Mucosa of rectum (tissue), 2 donors: ENCODE results near the gene NRP1.

ENCODE experiments used
- H3K27ac ChIP-seq, 2 donors: one replicate each; pipeline ENCODE4 v1.7.0; 2013; ENCODE audit warnings: inconsistent platforms in 2 of 2, low read depth in 2 of 2, low read length in 2 of 2
- H3K27me3 ChIP-seq, 2 donors: one replicate each; pipeline ENCODE4 v1.7.0; 2013; ENCODE audit warnings: low read length in 2 of 2; ENCODE audit not compliant: control insufficient read depth in 2 of 2, insufficient read depth in 2 of 2
- H3K36me3 ChIP-seq, 2 donors: one replicate each; pipeline ENCODE4 v1.7.0; 2013; ENCODE audit warnings: low read length in 2 of 2; ENCODE audit not compliant: control insufficient read depth in 2 of 2, insufficient read depth in 2 of 2
- H3K4me1 ChIP-seq, 2 donors: one replicate each; pipeline ENCODE4 v1.7.0; 2013; ENCODE audit warnings: low read length in 2 of 2, mild to moderate bottlenecking in 1 of 2; ENCODE audit not compliant: control insufficient read depth in 2 of 2, insufficient read depth in 2 of 2
- H3K4me3 ChIP-seq, 2 donors: one replicate each; pipeline ENCODE4 v1.7.0; 2013; ENCODE audit warnings: low read length in 2 of 2
- H3K9ac ChIP-seq, 2 donors: one replicate each; pipeline ENCODE4 v1.7.0; 2013; ENCODE audit warnings: low read length in 2 of 2, low read depth in 1 of 2, mild to moderate bottlenecking in 1 of 2
- H3K9me3 ChIP-seq, 2 donors: one replicate each; pipeline ENCODE4 v1.7.0; 2013; ENCODE audit warnings: low read length in 2 of 2; ENCODE audit not compliant: control insufficient read depth in 2 of 2
- donor health status: healthy.
- donor health status: Normal muscosa, but diverticular disease.

The NRP1 gene

GRCh38 chr10:33370434-33370930 lies 36.0 kb upstream of the NRP1 start:
- Histone ChIP-seq H3K9ac (no peak overlapping the region), H3K9me3 (peaks cover 0 to 6% of the 10 kb centered on the region in 2 donors), H3K36me3 (no peaks in the 10 kb centered on the region), H3K27me3 (no peaks in the 10 kb centered on the region), H3K27ac (no peak overlapping the region), H3K4me1 (no peaks in the 10 kb centered on the region), H3K4me3 (no peak overlapping the region)

DNA sequence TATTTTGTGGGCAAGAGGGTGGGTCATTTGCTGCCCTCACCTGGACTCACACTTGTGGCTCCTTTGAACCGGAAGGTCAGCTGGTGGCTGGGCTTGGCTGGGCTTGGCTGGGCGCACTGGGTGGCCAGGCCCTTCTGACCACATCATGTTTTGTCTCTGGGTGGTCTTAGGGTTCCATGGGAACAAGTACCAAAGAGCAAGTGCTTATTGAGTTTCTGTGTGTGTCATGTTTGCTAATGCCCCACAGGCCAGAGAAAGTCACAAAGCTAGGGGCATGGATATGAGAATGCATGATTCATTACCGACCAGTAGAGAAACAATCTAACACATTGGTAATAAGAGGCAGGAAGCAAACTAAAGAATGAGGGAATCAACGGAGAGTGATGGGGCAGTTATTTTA lies 33.6 kb upstream of the NRP1 start:
- Histone ChIP-seq H3K9ac (no peak overlapping the region), H3K27me3 (no peaks in the 10 kb centered on the region), H3K9me3 (peaks cover 0 to 6% of the 10 kb centered on the region in 2 donors), H3K27ac (no peak overlapping the region), H3K36me3 (no peaks in the 10 kb centered on the region), H3K4me3 (no peak overlapping the region), H3K4me1 (no peaks in the 10 kb centered on the region)

DNA sequence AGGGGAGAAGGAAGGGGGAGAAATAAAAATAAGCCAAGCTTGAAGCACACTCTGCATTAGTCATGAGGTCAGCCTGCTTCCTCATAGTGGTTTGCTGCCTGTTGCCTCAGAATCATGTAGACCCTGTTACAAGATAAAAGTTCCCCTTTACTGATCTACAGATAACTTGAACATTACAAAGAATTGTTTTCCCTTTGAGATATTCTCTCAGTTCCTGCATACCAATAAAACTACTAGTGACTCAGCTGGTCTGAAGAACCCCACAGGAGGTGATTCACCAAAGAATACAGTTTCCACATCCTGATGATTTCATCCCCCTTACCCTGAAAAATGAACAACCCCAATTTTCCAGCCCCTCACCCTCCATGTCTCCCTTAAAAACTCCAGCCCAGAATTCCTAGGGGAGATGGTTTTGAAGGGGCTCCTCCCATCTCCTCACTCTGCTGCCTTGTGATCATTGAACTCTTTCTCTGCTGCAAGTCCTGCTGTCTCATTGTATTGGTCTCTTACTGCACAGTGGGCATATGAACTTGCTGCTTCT lies 31.5 kb upstream of the NRP1 start:
- H3K4me1 ChIP-seq = no peaks in the 10 kb centered on the region
- H3K27me3 ChIP-seq = no peaks in the 10 kb centered on the region
- no peak overlapping the region for H3K9ac ChIP-seq
- no peak overlapping the region for H3K4me3 ChIP-seq
- no peak overlapping the region for H3K27ac ChIP-seq
- peaks cover 0 to 6% of the 10 kb centered on the region in 2 donors for H3K9me3 ChIP-seq
- no peaks in the 10 kb centered on the region for H3K36me3 ChIP-seq

GRCh38 chr10:33365301-33365700 lies 30.8 kb upstream of the NRP1 start:
- H3K27ac ChIP-seq = no peak overlapping the region

GRCh38 chr10:33363106-33363505 lies 28.6 kb upstream of the NRP1 start:
- no peaks in the 10 kb centered on the region for H3K27me3 ChIP-seq
- H3K9me3 ChIP-seq = peaks cover 0 to 6% of the 10 kb centered on the region in 2 donors
- H3K27ac ChIP-seq = no peak overlapping the region
- H3K9ac ChIP-seq = no peak overlapping the region
- H3K4me1 ChIP-seq = no peaks in the 10 kb centered on the region
- H3K36me3 ChIP-seq = no peaks in the 10 kb centered on the region
- H3K4me3 ChIP-seq = no peak overlapping the region

More at GRCh38 chr10:33365301-33365700, 30.8 kb upstream of the NRP1 start:
- Histone ChIP-seq H3K36me3 (no peaks in the 10 kb centered on the region), H3K27me3 (no peaks in the 10 kb centered on the region), H3K9me3 (peaks cover 0 to 6% of the 10 kb centered on the region in 2 donors), H3K4me1 (no peaks in the 10 kb centered on the region), H3K4me3 (no peak overlapping the region), H3K9ac (no peak overlapping the region)

DNA sequence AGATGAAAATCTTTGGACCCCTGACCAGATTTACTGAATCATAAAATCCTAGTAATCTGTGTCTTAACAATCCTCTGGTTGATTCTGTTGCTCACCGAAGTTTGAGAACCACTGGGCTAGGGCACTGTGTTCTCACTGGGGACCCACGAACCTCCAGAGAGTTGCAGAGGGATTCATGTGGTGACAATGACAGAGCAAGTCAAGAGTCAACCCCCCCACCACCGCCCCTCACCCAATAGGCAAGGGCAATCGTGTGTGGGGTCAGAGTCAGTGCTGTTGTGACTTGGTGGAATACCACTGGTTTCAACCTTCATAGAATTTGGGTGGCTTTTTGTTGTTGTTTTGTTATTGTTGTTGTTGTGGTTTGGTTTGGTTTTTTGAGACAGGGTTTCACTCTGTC lies 23.5 kb upstream of the NRP1 start:
- Histone ChIP-seq H3K36me3 (no peaks in the 10 kb centered on the region), H3K9ac (no peak overlapping the region), H3K4me1 (no peaks in the 10 kb centered on the region), H3K27me3 (no peaks in the 10 kb centered on the region), H3K4me3 (no peak overlapping the region), H3K9me3 (no peaks in the 10 kb centered on the region), H3K27ac (no peak overlapping the region)

DNA sequence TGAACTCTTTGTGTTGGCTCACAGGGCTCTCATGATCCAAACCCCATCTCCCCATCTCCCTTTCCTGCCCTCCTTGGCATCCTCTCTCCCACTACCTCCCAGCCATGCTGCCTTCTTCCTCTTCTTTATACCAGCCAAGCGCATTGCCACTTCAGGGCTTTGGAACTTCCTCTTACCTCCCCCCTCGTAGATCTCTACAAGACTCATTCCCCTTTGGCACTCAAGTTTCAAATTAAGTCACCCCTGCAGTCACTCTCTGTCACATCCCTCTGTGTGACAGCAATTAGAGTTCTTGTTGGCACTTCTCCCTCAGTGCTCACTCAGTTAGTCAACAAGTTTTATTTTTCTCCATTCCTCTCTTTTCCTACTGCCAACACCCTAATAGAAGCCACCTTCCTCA lies 20.8 kb upstream of the NRP1 start:
- Histone ChIP-seq H3K4me1 (no peaks in the 10 kb centered on the region), H3K27me3 (peaks cover 0 to 2% of the 10 kb centered on the region in 2 donors), H3K9ac (no peak overlapping the region), H3K4me3 (no peak overlapping the region), H3K9me3 (no peaks in the 10 kb centered on the region), H3K36me3 (no peaks in the 10 kb centered on the region), H3K27ac (no peak overlapping the region)

DNA sequence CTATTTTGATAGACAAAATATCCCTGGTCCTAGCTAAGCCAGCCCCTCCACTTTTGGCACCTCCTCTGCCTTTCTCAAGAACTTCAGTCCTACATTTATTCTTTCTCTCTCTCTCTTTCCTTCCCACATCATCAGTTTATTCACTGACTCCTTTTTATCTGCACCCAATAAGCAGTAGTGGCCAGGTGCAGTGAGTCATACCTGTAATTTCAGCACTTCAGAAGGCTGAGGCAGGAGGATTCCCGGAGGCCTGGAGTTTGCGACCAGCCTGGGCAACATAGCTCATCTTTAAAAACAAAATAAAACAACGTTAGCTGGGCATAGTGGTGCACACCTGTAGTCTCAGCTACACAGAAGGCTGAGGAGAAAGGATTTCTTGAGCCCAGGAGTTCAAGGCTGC lies 19.4 kb upstream of the NRP1 start:
- Histone ChIP-seq H3K4me3 (no peak overlapping the region), H3K27ac (no peak overlapping the region), H3K9ac (no peak overlapping the region), H3K9me3 (no peaks in the 10 kb centered on the region), H3K4me1 (no peaks in the 10 kb centered on the region), H3K27me3 (peaks cover 0 to 2% of the 10 kb centered on the region in 2 donors), H3K36me3 (no peaks in the 10 kb centered on the region)

- H3K27me3 ChIP-seq = peaks cover 0 to 2% of the 10 kb centered on the region in 2 donors
- H3K4me3 ChIP-seq = no peak overlapping the region
- no peaks in the 10 kb centered on the region for H3K4me1 ChIP-seq
- no peak overlapping the region for H3K9ac ChIP-seq
- H3K27ac ChIP-seq = no peak overlapping the region
- H3K9me3 ChIP-seq = no peaks in the 10 kb centered on the region
- H3K36me3 ChIP-seq = no peaks in the 10 kb centered on the region
These were observed 18.9 kb upstream of the NRP1 start for GRCh38 chr10:33353334-33353733.

DNA sequence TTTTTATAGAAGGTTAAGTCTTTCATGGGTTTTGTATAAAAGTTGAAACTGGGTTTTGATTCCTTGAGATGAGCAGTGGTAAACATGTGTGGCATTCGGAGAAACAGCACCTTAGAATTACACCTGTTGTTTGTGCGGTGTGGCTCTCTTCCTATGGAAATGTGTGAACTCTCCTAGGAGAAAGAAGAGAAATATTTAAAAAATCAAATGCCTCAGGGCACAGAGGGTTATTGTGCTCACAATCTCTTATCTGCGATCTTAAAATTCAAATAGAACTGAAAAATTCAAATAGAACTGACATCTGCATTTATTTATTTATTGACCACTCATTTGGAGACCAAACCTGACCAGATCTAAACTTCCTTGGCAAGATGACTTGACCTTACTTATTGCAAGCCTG lies 18.1 kb upstream of the NRP1 start:
- Histone ChIP-seq H3K36me3 (no peaks in the 10 kb centered on the region), H3K27me3 (peaks cover 0 to 2% of the 10 kb centered on the region in 2 donors), H3K9ac (no peak overlapping the region), H3K4me1 (no peaks in the 10 kb centered on the region), H3K4me3 (no peak overlapping the region), H3K9me3 (no peaks in the 10 kb centered on the region), H3K27ac (no peak overlapping the region)

DNA sequence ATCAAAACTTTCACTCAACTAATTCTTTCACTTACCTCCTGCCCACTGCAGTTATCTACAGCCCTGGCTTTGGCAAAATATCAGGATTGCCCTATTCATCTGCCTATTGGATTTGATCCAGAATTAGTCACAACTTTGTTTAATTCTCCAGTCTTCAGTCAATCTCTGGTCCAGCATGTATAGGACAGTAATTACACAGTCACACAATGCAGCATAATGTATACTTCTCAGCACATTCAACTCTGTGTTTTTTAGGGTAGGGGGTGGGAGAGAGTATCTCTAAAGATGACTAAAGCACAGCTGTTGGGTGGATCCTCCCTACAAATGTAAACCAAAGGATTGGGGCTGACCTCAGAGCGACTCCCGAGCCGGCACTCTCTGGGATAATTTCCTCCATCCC lies 17.7 kb upstream of the NRP1 start:
- Histone ChIP-seq H3K27me3 (peaks cover 0 to 2% of the 10 kb centered on the region in 2 donors), H3K9ac (no peak overlapping the region), H3K4me1 (no peaks in the 10 kb centered on the region), H3K4me3 (no peak overlapping the region), H3K36me3 (no peaks in the 10 kb centered on the region), H3K27ac (no peak overlapping the region), H3K9me3 (no peaks in the 10 kb centered on the region)
